Sigmoid colon (tissue), 3 donors: ENCODE measurements around the gene IGIP.

ENCODE experiments used
- CTCF ChIP-seq, 4 experiments: fragments of 450-650 bp in 3 of 4; fragments of 200-600 bp in 1 of 4; IDR thresholded peaks; one replicate each; pipeline ENCODE4 v1.5.1; 2016 to 2019; ENCODE audit warnings: antibody characterized with exemption in 4 of 4, mild to moderate bottlenecking in 3 of 4, moderate library complexity in 2 of 4
- POLR2A ChIP-seq, 2 donors: fragments of 450-650 bp; IDR thresholded peaks; one replicate each; pipeline ENCODE4 v1.6.1; 2016; ENCODE audit warnings: antibody characterized with exemption in 2 of 2, mild to moderate bottlenecking in 2 of 2, moderate library complexity in 2 of 2

- no peak for TF ChIP-seq CTCF (IDR thresholded peaks at IDR 0.05)
- TF ChIP-seq POLR2A (IDR thresholded peaks at IDR 0.05), result no peak
Observed at GRCh38 chr5:140113180-140113698, 12.5 kb upstream of the IGIP start.
